OCI-LY7 (cell line): ENCODE results near the gene NRBF2.

Source experiments
- CTCF ChIP-seq: fragments of 200-600 bp; sonication (generic); conservative IDR thresholded peaks from 2 replicates; pipeline ENCODE4 v1.5.1; 2014; ENCODE audit warnings: mild to moderate bottlenecking, antibody characterized with exemption, low read length, moderate library complexity, mixed read lengths
- EZH2phosphoT487 ChIP-seq: fragments of 200-600 bp; sonication (generic); IDR thresholded peaks from 2 replicates; pipeline ENCODE4 v1.6.1; 2018; ENCODE audit warnings: low read depth, borderline replicate concordance, mild to moderate bottlenecking, mixed run types, antibody characterized with exemption, low read length, moderate library complexity, mixed read lengths

GRCh38 chr10:63094881-63095280 lies 38.2 kb upstream of the NRBF2 start:
- no peak for TF ChIP-seq CTCF
- no peak for TF ChIP-seq EZH2phosphoT487
